ENCODE measurements around the gene TRIM66. TPM values are rescaled to one million over a fixed set of nuclear protein-coding genes. Genes with fewer than 3 reads are reported as not detected.

Gene TRIM66
- total and polyA plus RNA-seq, 2 of the 8 experiments (the other 6 are each of a cell fraction or from before 2014, with no cell fraction given), result 3.1 to 3.5 TPM

DNA sequence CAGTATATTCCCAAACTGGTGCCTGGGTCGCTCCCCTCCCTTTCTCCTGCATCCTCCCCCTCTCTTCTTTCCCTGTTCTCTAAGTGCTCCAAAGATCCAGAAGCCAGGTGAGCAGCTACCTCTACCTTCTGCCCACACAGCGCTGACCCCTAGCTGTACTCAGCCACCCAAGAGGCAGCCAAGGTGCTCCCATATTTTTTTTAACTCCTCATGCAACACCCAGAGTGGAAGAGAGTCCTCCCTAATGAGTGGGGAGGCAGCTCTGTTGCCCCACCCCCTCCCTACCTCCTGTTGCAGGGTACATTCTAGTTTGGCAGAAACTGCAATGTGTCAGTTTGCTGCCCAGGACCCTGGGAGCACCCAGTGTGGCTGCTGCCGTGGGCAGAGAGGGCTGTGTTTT, 40.3 kb upstream of the TRIM66 start:
- H3K27me3 ChIP-seq (replicated peaks in 1 of 4; ENCODE audit: control insufficient read depth in 3 of 4, extremely low read depth in 1 of 4, insufficient read depth in 3 of 4, low read length in 3 of 4), result no peaks in the 10 kb centered on the region
- H3K27ac ChIP-seq (ENCODE audit: low read depth, low read length), result no peak overlapping the region
- WGBS, 2 experiments (ENCODE audit: extremely low coverage in 1 of 2, insufficient coverage in 1 of 2, insufficient read length in 1 of 2, insufficient replicate concordance in 2 of 2, low coverage in 1 of 2, low lambda C conversion rate in 2 of 2, missing lambda C conversion rate in 1 of 2), result 84% methylated on average over 3 of the region's 3 CpGs; no CpG with 5 or more reads in 1 of the 2 experiments
- H3K18ac ChIP-seq (ENCODE audit: extremely low read depth, low read length), result no peak overlapping the region
- no peak overlapping the region for H2BK15ac ChIP-seq (ENCODE audit: low read length)
- no peak overlapping the region for H3K4ac ChIP-seq (replicated peaks; ENCODE audit: insufficient read length, low read depth, low read length)
- POLR2A ChIA-PET (ENCODE audit: partially characterized antibody), result interaction anchor here (0.6 to 3.3 kb wide), 5 partner anchors 9 to 571 kb away, joined by 4 to 8 read pairs (median 5); no protein-coding TSS in a partner anchor
- FAIRE-seq (no peak), DNase-seq (ENCODE audit: low read depth in 1 of 2, low spot score in 2 of 2) (no peak)
- H3K14ac ChIP-seq (ENCODE audit: insufficient read length), result no peak overlapping the region
- no peak overlapping the region for H4K5ac ChIP-seq (ENCODE audit: insufficient read length, low read depth, low read length)
- H3K23me2 ChIP-seq (ENCODE audit: low read depth, low read length), result no peaks in the 10 kb centered on the region
- no peaks in the 10 kb centered on the region for H3K79me2 ChIP-seq (ENCODE audit: control insufficient read depth in 1 of 2, insufficient read depth in 2 of 2, low read length in 2 of 2)
- H4K20me1 ChIP-seq (replicated peaks in 1 of 2; ENCODE audit: control insufficient read depth in 1 of 2, insufficient read depth in 2 of 2, low read length in 2 of 2), result no peaks in the 10 kb centered on the region
- no peak overlapping the region for H4K91ac ChIP-seq (replicated peaks; ENCODE audit: insufficient read length, low read length)
- H2BK120ac ChIP-seq (replicated peaks; ENCODE audit: low read depth, low read length), result no peak overlapping the region
- H3K56ac ChIP-seq (replicated peaks; ENCODE audit: insufficient read length, low read depth, low read length), result no peak overlapping the region
- no peak overlapping the region for H3K4me3 ChIP-seq (ENCODE audit: extremely low read depth in 1 of 4, insufficient read depth in 2 of 4, low read depth in 3 of 4, low read length in 4 of 4)
- H3K9me3 ChIP-seq (ENCODE audit: insufficient read depth in 2 of 2, low read depth in 1 of 2, low read length in 1 of 2), result no peaks in the 10 kb centered on the region
- no peak overlapping the region for H3K23ac ChIP-seq (ENCODE audit: insufficient read length)
- H3K36me3 ChIP-seq (ENCODE audit: control insufficient read depth in 2 of 4, insufficient read depth in 4 of 4, low read length in 3 of 4), result no peaks in the 10 kb centered on the region; a peak in 1 of 8 replicates
- peaks cover 0 to 17% (median 11%) of the 10 kb centered on the region in 4 experiments; a peak in 4 of 7 replicates for H3K4me1 ChIP-seq (replicated peaks in 1 of 4; ENCODE audit: control insufficient read depth in 3 of 4, insufficient read depth in 4 of 4, low read length in 3 of 4)
- H3K9ac ChIP-seq (replicated peaks in 1 of 4; ENCODE audit: extremely low read depth in 1 of 4, low read depth in 3 of 4, low read length in 3 of 4), result no peak overlapping the region
- H3K79me1 ChIP-seq (ENCODE audit: low read depth, low read length), result no peaks in the 10 kb centered on the region
- no peak overlapping the region for H2BK20ac ChIP-seq (ENCODE audit: low read length)
- H2BK12ac ChIP-seq (ENCODE audit: low read depth, low read length), result 0 out of 2 replicates have a peak overlapping the region, but pooled peaks have one; percentile 60
- no peak overlapping the region for H2AFZ ChIP-seq (ENCODE audit: low read length)
- no peak overlapping the region for H2AK5ac ChIP-seq (ENCODE audit: low read depth, low read length)
- H3K4me2 ChIP-seq (ENCODE audit: insufficient read depth in 1 of 2, low read depth in 2 of 2, low read length in 2 of 2), result no peak overlapping the region
- no peak overlapping the region; the same call in 1 of the 2 replicates for H4K8ac ChIP-seq (ENCODE audit: extremely low read depth, insufficient read depth, low read length)
- H2BK5ac ChIP-seq (ENCODE audit: low read depth, low read length), result no peak overlapping the region
- CTCF ChIA-PET (ENCODE audit: partially characterized antibody), result interaction anchor here (0.6 to 2.6 kb wide), 4 partner anchors 9 to 40 kb away, joined by 3 to 9 read pairs (median 4); partner anchors contain the start of genes RPL27A and TRIM66
- no peak for TF ChIP-seq CHD1 (IDR thresholded peaks at IDR 0.05; ENCODE audit: low read depth, low read length)
- TF ChIP-seq CHD2 (IDR thresholded peaks at IDR 0.05; ENCODE audit: low read length), result no peak
- TF ChIP-seq E2F6 (IDR thresholded peaks at IDR 0.05), result no peak
- no peak for TF ChIP-seq SAP30 (IDR thresholded peaks at IDR 0.05; ENCODE audit: insufficient read depth, insufficient replicate concordance, low read length)
- TF ChIP-seq ASH2L (IDR thresholded peaks at IDR 0.05; ENCODE audit: low read length), result no peak
- no peak for TF ChIP-seq BACH1 (IDR thresholded peaks at IDR 0.05; ENCODE audit: low read length)
- no peak for TF ChIP-seq ZNF274 (IDR thresholded peaks at IDR 0.05; ENCODE audit: borderline replicate concordance, extremely low read depth, low read length)
- TF ChIP-seq POLR2A (IDR thresholded peaks at IDR 0.05; ENCODE audit: control extremely low read depth in 1 of 2, low read depth in 2 of 2, low read length in 2 of 2), result no peak
- TF ChIP-seq EZH2 (IDR thresholded peaks at IDR 0.05; ENCODE audit: low read depth, low read length, severe bottlenecking), result no peak
- no peak for TF ChIP-seq CREB1 (IDR thresholded peaks at IDR 0.05)
- no peak for TF ChIP-seq EGR1 (IDR thresholded peaks at IDR 0.05; ENCODE audit: borderline replicate concordance, low read depth, low read length)
- no peak for TF ChIP-seq BRCA1 (IDR thresholded peaks at IDR 0.05; ENCODE audit: low read depth, low read length)
- no peak for TF ChIP-seq EP300 (IDR thresholded peaks at IDR 0.05; ENCODE audit: borderline replicate concordance in 1 of 2, low read depth in 2 of 2, low read length in 2 of 2)
- no peak for TF ChIP-seq YY1 (IDR thresholded peaks at IDR 0.05; ENCODE audit: low read depth, low read length)
- TF ChIP-seq MAFK (IDR thresholded peaks at IDR 0.05; ENCODE audit: low read depth, low read length), result no peak
